Measurements from ENCODE around the gene HTR7. TPM values are rescaled to one million over a fixed set of nuclear protein-coding genes. Genes with fewer than 3 reads are reported as not detected.
A peak's percentile ranks its signal among the peaks of the same experiment; 100 is the strongest.
"Not testable (repeated sequence)": the region's sequence is repeated elsewhere in the genome, so short reads cannot be mapped to it uniquely, and the experiment has no call there.

HTR7 gene
- total RNA-seq, 1 donor from 2014 or later: 0.64 TPM

GRCh38 chr10:90889636-90890035 lies 31.8 kb upstream of the HTR7 start:
- Histone ChIP-seq H3K4me1 (no peaks in the 10 kb centered on the region), H3K36me3 (peaks cover 90% of the 10 kb centered on the region), H3K27me3 (no peaks in the 10 kb centered on the region), H3K27ac (no peak overlapping the region), H3K9me3 (no peaks in the 10 kb centered on the region), H3K4me3 (no peak overlapping the region)
- no peak for DNase-seq
- no peak for ATAC-seq
- TF ChIP-seq CTCF (IDR thresholded peaks at IDR 0.05): no peak
- intact Hi-C loops (cut with DNase I): no loop called here

DNA sequence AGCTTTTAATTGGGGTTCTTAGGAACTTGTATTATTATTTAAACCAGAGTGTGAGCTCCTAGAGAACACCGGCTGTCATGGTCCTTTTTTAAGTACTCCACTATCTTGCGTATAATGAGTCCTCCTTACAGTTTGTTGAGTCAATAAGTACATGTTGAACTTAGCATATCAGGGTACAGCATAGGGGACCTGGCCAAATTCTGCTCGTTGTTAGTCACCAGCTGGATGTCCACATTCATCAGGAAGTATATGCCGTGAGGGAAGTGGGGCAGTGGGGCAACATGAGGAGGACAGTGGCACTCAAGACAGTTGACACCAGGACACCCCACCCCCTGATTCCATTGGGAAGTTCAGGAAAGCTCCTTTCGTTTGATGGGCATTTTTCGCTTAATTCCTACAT lies 30.5 kb upstream of the HTR7 start:
- Histone ChIP-seq H3K4me3 (no peak overlapping the region), H3K27ac (no peak overlapping the region), H3K36me3 (peaks cover 78% of the 10 kb centered on the region), H3K9me3 (no peaks in the 10 kb centered on the region), H3K27me3 (no peaks in the 10 kb centered on the region), H3K4me1 (no peaks in the 10 kb centered on the region)
- DNase-seq (no peak), ATAC-seq (no peak)
- intact Hi-C loops (cut with DNase I): no loop called here
- TF ChIP-seq CTCF (IDR thresholded peaks at IDR 0.05): no peak

- peaks cover 70% of the 10 kb centered on the region for H3K36me3 ChIP-seq
- no peaks in the 10 kb centered on the region for H3K4me1 ChIP-seq
- intact Hi-C loops (cut with DNase I): no loop called here
- DNase-seq (no peak), ATAC-seq (no peak)
- no peak overlapping the region for H3K4me3 ChIP-seq
- TF ChIP-seq CTCF (IDR thresholded peaks at IDR 0.05): no peak
- H3K27me3 ChIP-seq: no peaks in the 10 kb centered on the region
- no peaks in the 10 kb centered on the region for H3K9me3 ChIP-seq
- H3K27ac ChIP-seq: no peak overlapping the region
Measured at GRCh38 chr10:90887555-90887954, 29.7 kb upstream of the HTR7 start.

GRCh38 chr10:90885176-90885575 lies 27.3 kb upstream of the HTR7 start:
- TF ChIP-seq CTCF (IDR thresholded peaks at IDR 0.05): no peak
- intact Hi-C loops (cut with DNase I): no loop called here
- no peak for DNase-seq
- peaks cover 65% of the 10 kb centered on the region for H3K36me3 ChIP-seq
- no peak overlapping the region for H3K27ac ChIP-seq
- H3K27me3 ChIP-seq: no peaks in the 10 kb centered on the region
- ATAC-seq: no peak
- H3K4me3 ChIP-seq: no peak overlapping the region
- no peaks in the 10 kb centered on the region for H3K9me3 ChIP-seq
- no peaks in the 10 kb centered on the region for H3K4me1 ChIP-seq

DNA sequence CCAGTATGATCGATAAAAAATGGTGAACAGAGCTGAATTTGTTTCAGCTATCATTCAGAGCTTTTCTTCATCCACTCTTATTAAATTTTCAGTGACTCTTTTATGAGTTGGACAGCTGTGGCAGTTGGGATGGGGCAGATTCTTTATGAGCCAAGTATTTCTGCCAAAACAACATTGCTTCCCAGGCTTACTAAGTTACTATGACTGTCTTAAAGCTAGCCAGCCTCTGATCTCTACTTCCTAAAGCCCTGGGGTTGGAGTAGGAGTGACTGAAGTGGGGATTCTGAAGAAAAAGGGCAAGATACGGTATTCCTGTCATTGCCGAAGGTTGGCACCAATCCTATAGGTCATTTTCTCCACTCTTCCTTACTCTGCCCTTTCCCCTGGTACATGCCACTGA lies 26.6 kb upstream of the HTR7 start:
- no peak for TF ChIP-seq CTCF (IDR thresholded peaks at IDR 0.05)
- H3K4me3 ChIP-seq: no peak overlapping the region
- H3K27ac ChIP-seq: no peak overlapping the region
- H3K27me3 ChIP-seq: no peaks in the 10 kb centered on the region
- intact Hi-C loops (cut with DNase I): no loop called here
- H3K9me3 ChIP-seq: no peaks in the 10 kb centered on the region
- DNase-seq (no peak), ATAC-seq (no peak)
- H3K36me3 ChIP-seq: peaks cover 61% of the 10 kb centered on the region
- no peaks in the 10 kb centered on the region for H3K4me1 ChIP-seq

DNA sequence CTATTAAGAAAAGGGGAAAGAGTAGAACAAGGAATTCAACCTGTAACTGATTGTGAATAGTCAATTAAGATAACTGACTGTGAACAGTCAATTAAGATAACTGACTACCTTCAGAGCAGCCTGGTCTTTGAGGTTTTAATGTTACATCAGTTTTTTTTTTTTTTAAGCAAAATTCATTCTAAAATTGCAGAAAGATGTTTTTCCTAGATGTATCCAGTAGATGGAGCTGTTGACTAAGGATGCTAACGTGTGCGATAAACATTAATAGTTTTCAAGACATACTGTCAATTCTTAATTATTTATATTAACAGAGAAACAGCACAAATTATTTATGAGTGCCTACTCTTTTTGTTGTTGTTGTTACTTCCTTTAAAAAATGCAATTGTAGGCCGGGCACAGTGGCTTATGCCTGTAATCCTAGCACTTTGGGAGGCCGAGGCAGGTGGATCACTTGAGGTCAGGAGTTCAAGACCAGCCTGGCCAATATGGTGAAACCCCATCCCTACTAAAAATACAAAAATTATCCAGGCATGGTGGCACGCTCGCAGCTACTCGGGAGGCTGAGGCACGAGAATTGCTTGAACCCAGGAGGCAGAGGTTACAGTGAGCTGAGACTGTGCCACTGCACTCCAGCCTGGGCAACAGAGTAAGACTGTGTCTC lies 22.4 kb upstream of the HTR7 start:
- H3K36me3 ChIP-seq: peaks cover 63% of the 10 kb centered on the region
- H3K27me3 ChIP-seq; ATAC-seq; H3K9me3 ChIP-seq; H3K4me1 ChIP-seq; H3K27ac ChIP-seq; H3K4me3 ChIP-seq; DNase-seq; intact Hi-C loops (cut with DNase I): not testable (repeated sequence)
- peak; percentile 70 for TF ChIP-seq CTCF (IDR thresholded peaks at IDR 0.05)

Data from upper lobe of right lung (tissue), 1 donor.